ENCODE data around the gene PTPRR.

PTPRR gene

DNA sequence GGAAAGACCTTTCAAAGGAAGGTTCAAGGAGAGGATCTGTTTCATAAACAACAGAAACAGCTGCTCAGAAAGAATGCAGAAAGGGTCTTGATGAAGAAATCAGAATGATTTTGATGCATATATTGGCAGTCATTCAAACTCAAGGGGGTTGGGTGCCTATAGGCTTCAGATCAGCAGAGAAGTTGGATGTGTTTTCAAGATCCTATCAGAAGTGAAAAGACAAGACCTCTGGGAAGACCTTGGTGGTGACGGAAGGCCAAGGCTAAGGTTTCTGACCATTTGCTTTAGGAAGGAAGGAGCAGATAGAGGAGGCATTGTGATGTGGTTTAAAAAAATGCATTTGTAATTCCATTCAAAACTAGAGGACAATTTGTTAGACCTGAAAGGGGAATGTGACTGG is 268.1 kb downstream of the PTPRR start:
- DNase-seq (ENCODE audit: extremely low read depth, insufficient read length) = no peak
- Histone ChIP-seq H3K4me3 (replicated peaks; ENCODE audit: low read depth, low read length) (no peak overlapping the region), H3K27me3 (replicated peaks; ENCODE audit: control insufficient read depth, insufficient read depth, low read length) (no peaks in the 10 kb centered on the region), H3K36me3 (ENCODE audit: control insufficient read depth, insufficient read depth, low read length) (no peaks in the 10 kb centered on the region)
- TF ChIP-seq, protein P1, sequence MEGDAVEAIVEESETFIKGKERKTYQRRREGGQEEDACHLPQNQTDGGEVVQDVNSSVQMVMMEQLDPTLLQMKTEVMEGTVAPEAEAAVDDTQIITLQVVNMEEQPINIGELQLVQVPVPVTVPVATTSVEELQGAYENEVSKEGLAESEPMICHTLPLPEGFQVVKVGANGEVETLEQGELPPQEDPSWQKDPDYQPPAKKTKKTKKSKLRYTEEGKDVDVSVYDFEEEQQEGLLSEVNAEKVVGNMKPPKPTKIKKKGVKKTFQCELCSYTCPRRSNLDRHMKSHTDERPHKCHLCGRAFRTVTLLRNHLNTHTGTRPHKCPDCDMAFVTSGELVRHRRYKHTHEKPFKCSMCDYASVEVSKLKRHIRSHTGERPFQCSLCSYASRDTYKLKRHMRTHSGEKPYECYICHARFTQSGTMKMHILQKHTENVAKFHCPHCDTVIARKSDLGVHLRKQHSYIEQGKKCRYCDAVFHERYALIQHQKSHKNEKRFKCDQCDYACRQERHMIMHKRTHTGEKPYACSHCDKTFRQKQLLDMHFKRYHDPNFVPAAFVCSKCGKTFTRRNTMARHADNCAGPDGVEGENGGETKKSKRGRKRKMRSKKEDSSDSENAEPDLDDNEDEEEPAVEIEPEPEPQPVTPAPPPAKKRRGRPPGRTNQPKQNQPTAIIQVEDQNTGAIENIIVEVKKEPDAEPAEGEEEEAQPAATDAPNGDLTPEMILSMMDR (IDR thresholded peaks at IDR 0.05; ENCODE audit: insufficient read depth, low read length, poor library complexity, severe bottlenecking) = no peak

DNA sequence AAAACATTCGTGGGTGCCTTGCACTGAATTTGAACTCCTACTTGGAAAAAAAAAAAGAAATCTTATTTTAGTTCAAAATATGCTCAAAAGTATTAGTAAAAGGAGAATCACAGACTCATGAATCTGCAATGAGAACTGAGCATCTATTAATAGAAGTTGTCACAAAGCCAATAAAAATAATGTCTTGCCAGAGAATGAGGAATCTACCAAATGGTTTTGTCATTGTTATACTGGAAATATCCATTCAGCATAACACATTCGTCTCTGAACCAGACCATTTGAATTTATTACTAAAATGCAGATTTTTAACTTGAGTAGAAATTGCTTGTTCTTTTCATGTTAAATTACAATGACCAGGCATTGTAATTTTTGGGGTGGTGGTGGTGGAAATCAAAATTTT is 271.7 kb downstream of the PTPRR start:
- H3K4me3 ChIP-seq (replicated peaks; ENCODE audit: low read depth, low read length) = no peak overlapping the region
- no peaks in the 10 kb centered on the region for H3K36me3 ChIP-seq (ENCODE audit: control insufficient read depth, insufficient read depth, low read length)
- no peak for DNase-seq (ENCODE audit: extremely low read depth, insufficient read length)
- TF ChIP-seq, protein P1 (IDR thresholded peaks at IDR 0.05; ENCODE audit: insufficient read depth, low read length, poor library complexity, severe bottlenecking) = no peak
- no peaks in the 10 kb centered on the region for H3K27me3 ChIP-seq (replicated peaks; ENCODE audit: control insufficient read depth, insufficient read depth, low read length)

DNA sequence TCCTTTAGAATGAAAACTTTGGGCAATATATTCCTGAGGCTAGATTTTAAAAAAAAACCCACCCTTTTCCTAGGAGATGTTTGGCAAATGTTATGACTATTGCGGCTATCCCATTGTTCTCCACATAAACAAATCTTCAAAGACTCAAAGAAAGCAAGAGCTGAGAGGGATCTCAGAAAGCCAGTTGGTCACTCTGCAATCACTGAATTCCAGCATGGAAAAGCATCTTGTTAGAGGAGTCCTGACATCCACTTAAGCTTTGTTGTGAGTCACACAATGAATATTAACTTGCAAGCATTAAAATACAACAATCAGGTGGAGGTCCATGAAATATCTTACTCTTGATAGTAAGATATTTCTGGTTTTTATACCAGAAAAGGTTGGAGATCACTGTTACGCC is 272.3 kb downstream of the PTPRR start:
- TF ChIP-seq, protein P1 (IDR thresholded peaks at IDR 0.05; ENCODE audit: insufficient read depth, low read length, poor library complexity, severe bottlenecking) = no peak
- DNase-seq (ENCODE audit: extremely low read depth, insufficient read length) = no peak
- no peaks in the 10 kb centered on the region for H3K27me3 ChIP-seq (replicated peaks; ENCODE audit: control insufficient read depth, insufficient read depth, low read length)
- no peaks in the 10 kb centered on the region for H3K36me3 ChIP-seq (ENCODE audit: control insufficient read depth, insufficient read depth, low read length)
- no peak overlapping the region for H3K4me3 ChIP-seq (replicated peaks; ENCODE audit: low read depth, low read length)

DNA sequence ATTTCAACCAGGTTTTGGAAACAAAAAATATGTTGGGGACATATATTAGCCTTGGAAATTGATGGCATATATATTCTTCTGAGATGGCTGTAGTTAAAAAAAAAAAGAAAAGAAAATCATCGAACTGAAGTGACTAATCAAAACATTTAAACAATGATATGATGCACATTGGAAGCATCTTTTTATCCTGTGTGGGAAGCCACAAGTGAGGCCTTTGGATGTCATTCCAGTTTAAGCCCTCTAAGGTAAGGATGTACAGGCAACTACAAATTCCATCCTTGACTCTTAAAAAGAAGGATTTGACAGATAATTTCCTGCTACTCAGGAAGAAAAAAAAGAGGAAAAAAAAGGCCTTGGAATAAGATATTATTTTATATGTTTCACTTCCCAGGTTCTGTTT is 273.7 kb downstream of the PTPRR start:
- no peak for DNase-seq (ENCODE audit: extremely low read depth, insufficient read length)
- Histone ChIP-seq H3K27me3 (replicated peaks; ENCODE audit: control insufficient read depth, insufficient read depth, low read length) (no peaks in the 10 kb centered on the region), H3K36me3 (ENCODE audit: control insufficient read depth, insufficient read depth, low read length) (no peaks in the 10 kb centered on the region), H3K4me3 (replicated peaks; ENCODE audit: low read depth, low read length) (no peak overlapping the region)
- TF ChIP-seq, protein P1 (IDR thresholded peaks at IDR 0.05; ENCODE audit: insufficient read depth, low read length, poor library complexity, severe bottlenecking) = no peak

DNA sequence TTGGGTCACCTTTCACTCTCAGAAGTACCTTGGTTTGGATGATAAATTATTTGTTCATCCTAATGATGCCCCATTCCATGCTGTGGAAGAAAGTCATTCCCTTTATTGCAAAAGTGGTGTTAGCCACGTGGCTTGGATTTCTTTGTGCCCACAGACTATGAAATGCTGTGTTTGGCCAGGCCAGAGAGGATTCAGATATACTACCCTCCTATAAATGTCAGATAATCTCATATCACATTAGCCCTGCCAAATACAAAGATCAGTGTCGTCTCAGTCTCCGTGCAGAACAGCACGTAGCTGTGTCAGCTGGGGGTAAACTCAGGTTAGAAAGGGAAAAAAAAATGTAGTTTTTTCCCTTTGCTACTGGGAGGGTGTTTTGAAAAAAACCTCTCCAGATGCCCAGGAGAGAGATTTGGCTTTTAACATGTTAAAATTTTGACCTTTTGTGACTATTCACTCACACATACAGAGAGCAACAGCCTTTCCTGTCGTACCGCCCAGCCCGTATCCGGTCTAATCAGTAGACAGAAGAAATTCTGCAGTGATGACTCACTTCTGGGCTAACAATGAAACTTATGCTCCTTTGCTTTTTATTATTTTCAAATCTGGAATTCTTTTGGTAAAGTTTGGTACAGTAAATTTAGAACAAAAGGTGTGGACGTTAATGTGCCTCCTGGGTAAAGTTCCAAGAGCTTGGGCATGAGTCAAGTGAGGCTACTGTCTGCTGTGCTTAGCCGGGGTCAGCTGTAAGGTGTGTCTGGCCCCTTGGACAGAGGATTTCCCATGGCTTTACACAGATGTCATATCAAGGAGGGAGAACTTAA is 274.8 kb downstream of the PTPRR start:
- Histone ChIP-seq H3K4me3 (replicated peaks; ENCODE audit: low read depth, low read length) (no peak overlapping the region), H3K27me3 (replicated peaks; ENCODE audit: control insufficient read depth, insufficient read depth, low read length) (no peaks in the 10 kb centered on the region), H3K36me3 (ENCODE audit: control insufficient read depth, insufficient read depth, low read length) (no peaks in the 10 kb centered on the region)
- no peak for DNase-seq (ENCODE audit: extremely low read depth, insufficient read length)
- TF ChIP-seq, protein P1 (IDR thresholded peaks at IDR 0.05; ENCODE audit: insufficient read depth, low read length, poor library complexity, severe bottlenecking) = no peak
